GM21515 (cell line): ENCODE measurements around the gene RPTOR.

ENCODE experiments used
- ATAC-seq: cut with Tn5 transposase; IDR thresholded peaks from one replicate; pipeline ENCODE4 v1.9.1; 2021; ENCODE audit not compliant: unreplicated experiment

The RPTOR gene

DNA sequence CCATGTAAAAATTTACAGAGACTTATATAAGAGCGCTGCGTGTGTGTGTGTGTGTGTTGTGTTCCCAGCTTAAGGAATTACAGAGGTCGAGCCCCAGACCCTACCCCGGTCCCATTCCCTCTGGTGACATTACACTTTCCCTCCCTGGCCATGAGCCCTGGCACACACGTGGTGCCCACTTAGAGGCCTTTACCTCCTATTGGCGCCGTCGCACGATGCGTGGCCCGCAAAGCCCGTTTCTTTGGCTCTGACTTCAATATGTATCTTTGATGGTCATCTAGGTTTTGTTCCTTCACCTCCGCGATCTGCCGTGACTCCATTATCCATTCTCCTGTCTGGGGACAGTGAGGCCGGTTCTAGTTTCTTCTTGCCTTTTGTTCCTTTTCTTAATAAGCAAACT is 350.1 kb downstream of the RPTOR start:
- ATAC-seq: no peak

DNA sequence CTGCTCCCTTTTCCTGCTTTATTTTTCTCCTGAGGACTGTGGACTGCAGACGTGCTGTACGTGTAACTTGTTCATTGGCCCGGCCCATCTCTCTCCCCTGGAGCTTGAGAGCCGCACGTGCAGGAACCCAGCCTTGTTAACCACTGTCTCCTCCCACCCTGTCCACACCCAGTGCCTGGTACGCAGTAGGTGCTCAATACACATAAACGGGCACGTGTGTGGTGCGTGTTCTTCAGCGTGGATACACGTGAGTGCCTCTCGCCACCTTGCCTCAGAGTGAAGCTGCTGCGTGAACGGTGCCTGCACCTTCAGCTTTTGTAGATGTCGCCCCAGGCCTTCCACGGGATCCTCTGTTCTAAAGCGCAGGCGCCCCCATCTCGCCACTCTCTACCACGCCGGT is 350.7 kb downstream of the RPTOR start:
- ATAC-seq: no peak

DNA sequence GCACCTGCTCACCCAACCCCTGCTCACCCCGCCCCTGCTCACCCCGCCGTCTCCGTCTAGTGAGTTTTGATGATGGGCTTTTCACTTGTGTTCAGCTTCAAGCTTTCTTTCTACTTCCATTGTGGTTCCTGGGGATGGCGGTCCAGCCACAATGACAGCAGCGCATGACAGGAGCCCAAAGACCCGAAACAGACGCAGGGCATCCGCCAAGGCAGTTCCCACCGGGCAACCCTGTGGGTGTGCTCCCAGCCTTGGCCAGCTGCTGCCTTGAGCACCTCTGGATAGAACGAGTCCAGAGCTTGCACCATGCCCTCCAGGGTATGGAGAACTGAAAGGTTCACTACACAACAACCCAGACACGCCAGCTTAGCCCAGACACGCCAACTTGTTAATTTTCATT is 354.1 kb downstream of the RPTOR start:
- no peak for ATAC-seq

DNA sequence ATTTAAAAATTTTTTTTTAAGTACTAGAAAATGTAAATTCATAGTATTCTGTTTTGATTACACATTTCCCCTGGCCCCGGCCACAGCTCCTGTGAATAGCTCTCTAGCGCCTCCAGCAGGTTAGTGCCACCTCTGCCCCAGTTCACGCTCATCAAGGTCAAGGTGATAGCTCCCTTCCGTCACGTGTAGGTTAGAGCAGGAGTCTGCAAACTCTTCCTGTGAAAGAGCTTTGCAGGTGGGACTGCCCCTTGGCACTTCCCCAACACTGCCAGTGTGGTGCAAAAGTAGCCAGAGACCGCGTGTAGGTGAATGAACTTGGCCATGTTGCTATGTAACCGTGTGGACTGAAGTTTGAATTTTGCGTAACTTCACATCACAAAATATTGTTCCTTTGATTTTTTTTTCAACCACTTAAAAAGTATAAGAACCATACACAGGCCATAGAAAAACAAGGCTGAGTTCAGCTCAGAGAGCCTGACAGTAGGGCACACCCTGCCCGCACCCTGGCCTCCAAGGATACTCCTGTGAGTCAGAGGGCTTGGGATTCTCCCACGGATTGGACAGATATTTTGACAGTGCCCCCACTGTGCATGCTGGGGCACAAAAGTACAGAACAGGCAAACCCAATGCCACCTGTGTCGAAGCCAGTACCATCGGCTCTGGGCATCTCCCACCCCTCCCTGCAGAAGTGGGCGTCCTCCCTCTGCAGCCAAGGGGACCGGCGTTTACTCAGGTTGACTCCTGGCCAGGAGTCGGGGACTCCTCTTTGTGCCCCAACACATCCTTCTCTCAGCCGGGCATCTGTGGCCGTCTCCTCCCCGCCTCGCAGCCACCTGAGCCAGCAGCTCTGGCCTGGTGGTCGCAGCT is 355.0 kb downstream of the RPTOR start:
- no peak for ATAC-seq

DNA sequence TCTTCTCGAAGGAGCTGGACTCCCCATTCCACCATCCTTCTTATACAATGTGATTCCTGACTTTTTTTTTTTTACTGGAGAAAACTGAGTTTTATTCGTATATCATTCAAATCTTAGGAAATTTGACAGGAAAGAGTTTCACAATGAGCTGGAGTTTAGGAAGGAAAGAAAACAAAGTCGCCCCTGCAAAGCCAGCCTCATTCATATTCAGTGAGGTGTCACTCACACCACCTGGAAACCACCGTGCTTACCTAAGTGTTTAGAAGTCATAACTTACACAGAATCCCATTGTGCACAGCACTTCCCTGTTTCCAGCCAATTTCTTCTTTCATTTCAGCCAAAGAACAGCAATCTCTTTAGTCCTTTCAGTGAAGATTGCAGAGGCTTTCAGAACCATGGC is 356.7 kb downstream of the RPTOR start:
- no peak for ATAC-seq

DNA sequence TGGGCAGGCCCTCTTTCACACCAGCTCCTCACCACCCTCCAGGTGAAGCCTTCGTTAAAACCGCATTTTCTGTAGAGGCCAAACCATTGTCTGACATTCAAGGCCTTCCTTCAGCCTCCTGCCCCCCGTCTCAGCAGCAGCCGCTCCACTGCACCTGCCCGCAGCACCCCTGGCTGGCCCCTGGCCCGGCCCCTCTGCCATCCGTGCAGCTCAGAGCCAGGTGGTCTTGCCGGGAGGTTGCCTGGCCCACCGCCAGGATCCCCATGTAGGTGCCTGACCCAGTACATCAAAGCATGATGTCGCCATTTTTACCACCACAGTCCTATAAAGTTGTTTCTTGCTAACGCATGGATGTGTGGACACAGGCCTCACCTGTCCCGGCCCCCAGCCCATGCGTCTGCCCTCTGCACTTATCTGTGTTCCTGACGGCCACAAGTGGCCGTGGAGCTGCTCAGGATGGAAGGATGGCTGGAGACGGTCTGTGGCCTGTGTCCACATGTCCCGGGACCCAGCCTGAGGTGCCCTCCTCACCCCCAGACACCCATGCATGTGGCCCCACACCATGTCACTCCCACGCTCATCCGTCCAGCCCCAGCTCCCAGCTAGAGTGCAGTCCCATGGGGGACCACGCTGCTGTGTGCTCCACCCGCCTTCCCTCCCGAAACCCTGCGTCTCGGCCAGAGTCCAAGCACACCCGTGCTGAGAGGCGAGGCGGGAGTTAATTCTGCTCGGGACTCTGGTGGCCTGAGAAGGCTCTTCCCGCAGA is 357.7 kb downstream of the RPTOR start:
- no peak for ATAC-seq

DNA sequence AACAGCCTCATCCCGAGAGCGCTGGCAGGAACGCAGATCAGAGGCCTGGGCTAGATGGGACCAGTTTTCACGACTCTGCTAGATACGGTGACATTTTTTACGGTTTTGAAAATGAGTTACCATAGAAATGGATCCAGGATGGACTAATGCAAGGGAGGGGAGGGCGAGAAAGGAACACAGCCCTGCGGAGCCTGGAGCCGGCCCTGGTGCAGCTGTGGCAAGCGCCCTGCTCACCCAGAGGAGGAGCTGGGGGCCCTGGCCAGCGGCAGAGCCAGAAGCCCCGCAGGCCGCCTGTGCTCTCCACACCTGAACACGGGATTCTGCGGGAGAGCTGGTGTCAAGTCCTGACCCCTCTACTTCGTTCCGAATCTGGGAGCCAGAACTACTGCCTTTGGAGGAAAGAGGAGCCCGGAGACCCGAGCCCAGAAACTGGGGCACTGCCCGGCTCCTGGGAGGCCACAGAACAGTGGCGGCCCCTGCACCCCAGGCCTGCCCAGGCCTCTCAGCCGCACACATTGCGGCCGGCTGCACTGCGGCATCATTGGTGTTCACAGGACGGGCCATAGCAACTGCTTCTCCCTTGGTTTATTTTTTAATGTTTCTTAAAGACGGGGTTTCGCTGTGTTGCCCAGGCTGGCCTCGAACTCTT is 358.4 kb downstream of the RPTOR start:
- no peak for ATAC-seq

DNA sequence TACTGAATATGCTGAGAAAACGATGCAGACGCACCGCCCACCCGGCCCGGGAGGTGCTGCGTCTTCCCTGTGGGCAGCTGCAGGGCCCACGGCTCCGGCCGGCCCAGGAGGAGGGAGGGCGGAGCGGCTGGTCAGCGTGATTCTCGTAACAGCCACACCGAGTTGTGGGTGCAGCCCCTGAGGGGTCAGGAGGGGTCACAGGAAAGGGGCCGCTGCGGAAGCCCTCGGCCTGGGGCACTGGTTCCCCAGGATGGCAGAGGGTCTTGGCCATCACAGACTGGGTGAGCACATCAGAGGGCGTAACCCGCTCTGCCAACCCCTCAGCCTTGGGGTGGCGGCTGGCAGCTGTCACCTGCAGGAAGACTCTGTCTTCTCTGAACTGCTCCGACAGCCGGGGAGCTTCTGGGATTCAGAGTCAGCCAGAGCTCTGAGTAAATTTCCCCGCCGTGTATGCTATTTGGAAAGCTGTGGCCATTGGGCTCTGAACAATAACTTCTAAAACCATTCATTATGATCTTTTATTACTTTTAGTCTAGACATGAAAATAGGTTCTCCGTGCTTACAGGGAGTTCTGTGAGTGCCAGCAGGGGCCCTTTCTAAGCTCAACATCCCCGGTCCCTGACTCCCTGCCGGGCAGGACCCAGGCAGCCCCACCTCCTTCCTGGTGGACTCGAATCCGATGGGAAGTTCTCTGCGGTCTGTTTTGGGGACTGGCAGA is 359.6 kb downstream of the RPTOR start:
- ATAC-seq: no peak

DNA sequence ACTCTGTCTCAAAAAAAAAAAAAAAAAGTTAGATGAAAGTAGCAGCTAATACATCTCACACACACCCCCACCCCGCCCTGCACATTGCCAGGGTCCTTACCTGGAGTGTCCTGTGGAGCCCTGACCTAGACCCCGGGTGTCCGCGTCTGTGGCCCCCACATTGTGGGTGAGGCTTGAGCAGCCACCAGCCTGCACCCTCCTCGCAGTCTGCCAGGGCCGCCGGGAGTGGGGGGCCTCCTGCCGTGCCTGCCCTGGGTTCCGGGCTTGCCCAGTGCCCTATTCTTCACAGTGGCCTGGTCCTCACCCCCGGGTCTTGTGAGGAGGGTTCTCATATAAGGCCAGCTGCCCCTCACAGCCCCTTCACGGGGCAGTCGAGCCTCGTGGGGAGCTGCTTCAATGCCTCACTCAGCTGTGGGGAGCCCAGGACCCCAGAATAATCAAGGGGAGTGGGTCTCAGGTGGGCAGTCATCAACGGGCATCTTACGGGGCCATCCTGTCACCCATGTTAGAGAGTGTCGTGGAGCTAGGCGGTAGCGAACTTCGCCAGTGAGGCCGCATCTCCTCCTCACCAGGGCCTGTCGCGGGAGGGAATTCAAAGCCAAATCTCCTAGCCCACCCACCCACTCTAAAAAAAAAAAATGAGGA is 361.1 kb downstream of the RPTOR start:
- no peak for ATAC-seq

DNA sequence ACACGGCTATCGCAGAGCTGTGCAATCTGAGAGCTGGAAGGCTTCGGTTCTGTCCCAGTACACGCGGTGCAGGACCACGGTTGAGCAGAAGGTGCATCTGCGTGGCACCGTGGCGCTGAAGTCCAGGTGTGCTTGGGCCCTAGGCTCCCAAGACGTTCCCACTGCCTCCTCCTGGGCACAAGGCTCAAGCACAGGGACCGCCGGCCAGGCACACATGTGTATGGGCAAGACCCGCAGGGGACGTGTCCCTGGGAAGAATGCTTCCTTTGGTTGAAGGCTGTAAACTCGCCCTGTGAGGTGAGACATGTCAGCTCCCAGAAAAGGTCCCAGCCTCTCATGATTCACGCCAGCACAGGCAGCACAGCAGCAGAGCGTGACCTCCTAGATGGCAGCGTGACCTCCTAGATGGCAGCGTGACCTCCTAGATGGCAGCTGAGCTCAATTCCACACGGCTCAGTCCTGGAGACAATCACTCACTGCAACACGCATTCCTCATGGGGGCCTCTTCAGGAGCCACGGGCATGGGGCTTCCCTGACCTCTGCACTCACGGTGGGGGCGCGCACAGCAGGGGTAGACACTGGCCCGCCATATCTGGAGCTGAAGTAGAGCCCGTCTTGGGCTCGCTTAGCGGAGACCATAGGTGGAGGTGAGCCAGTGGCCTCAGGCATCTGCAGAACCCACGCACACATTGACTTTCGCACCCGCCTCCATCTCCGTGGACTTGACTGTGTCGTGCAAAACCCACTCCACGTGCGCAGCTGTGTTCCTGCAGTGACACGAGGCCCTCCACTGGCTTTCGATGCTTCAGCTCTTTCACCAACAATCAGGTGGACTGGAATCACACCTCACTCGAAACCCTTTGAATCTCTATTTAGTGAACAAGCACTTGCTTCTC is 362.0 kb downstream of the RPTOR start:
- no peak for ATAC-seq

DNA sequence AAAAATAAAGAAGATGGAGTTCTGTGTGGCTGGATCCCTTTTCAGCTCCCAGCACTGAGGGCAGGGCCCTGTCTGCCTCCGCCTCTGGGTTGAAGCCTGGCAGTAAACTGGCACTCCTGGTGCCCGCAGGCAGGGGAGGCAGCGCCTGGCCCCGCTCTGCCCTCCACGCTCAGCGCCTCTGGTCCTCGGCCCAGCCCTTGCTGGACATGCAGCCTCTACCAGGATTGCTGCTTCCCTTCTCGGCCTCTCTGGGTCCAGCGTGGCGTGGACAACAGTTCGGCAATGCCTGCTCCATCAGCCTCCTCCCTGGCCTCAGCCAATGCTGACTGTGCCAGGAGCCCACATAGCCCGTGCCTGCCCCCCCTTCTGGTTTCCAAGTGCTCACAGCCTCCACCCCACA is 362.6 kb downstream of the RPTOR start:
- no peak for ATAC-seq

DNA sequence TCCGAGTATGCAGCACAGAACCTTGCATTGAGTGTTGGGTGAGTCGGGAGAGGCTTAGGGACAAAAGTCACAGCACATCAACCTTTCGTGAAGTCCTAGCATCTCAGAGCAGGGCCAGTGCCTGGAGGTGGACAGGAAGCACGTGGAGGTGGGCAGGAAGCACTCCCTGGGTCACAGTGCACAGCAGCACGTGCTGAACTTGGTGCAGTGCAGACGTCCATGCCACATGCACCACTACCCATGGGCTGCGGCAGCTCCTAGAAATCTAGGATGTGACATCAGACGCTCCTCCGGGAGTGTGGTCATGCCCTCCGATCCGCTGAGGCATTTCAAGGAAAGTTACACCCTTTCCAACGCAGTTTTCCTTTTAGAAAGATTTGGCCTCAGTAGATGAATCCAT is 363.6 kb downstream of the RPTOR start:
- no peak for ATAC-seq

DNA sequence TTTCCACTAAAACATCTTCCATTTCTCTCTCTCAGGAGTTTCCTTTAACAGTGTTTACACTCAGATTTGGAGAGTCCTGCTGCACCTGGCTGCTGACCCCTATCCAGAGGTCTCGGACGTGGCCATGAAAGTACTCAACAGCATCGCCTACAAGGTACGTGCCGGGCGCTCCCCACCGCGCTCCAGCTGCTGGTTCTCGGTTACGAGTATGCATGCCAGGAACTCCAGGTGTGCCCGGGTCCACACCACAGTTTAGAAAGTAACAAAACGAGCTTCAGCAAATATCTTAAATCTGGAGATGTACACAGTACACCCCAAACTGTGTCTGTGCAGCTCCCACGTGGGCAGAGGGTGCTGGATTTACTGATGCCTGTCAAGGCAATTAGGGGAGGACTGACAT is 364.1 kb downstream of the RPTOR start:
- no peak for ATAC-seq

DNA sequence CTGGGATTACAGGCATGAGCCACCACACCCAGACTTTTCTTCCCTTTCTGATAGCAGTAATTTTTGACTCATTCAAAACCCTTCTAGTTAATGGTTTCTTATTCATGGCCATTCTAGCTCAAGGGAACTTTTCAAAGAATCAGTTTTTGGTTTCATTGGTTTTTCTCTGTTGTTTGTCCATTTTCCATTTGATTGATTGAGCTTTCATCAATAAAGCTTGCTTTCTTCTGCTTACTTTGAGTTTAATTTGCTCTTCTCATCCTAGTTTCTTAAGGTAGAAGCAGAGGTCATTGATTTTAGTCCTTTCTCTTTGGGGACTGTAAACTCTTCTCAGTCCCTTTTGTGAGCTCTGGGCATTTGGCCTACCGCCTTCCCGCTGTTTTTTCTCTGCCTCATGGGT is 365.0 kb downstream of the RPTOR start:
- no peak for ATAC-seq

DNA sequence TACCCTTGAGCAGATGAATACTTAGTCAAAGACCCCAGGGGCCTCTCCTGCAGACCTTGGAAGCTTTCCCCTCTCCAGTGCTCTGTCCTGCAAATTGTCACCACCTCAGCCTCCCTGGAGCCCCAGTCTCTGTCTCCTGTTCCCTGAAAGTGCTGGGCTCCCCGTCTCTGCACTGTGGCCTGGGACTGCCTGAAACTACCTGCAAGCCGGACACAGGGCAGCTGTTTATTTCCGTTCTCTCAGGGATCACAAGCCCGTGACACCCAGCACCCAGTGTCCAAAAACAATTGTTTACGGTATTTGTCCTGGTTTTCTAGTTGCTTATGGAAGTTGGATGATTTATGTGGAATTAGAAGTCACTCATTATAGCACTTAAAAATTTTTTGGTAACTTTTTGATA is 365.4 kb downstream of the RPTOR start:
- peak; percentile 2 for ATAC-seq

DNA sequence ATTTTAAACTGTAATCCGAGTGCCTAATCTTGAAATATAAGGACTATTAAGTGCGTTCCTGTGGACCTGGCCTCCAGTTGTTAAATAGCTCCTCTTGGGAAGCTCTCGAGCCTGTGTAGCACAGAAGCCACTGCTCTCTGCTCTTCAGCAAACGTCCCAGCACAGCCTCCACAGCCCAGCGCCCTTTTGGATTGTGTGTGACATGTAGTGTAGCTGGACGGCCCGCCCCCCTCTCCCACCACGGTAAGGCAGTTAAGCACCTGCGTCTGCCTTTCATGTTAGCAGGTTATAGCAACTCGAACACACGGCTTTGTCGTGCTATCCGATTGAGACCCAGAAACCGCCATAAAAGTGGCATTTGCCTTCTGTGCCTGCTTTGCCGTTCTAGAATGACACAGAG is 367.8 kb downstream of the RPTOR start:
- no peak for ATAC-seq

DNA sequence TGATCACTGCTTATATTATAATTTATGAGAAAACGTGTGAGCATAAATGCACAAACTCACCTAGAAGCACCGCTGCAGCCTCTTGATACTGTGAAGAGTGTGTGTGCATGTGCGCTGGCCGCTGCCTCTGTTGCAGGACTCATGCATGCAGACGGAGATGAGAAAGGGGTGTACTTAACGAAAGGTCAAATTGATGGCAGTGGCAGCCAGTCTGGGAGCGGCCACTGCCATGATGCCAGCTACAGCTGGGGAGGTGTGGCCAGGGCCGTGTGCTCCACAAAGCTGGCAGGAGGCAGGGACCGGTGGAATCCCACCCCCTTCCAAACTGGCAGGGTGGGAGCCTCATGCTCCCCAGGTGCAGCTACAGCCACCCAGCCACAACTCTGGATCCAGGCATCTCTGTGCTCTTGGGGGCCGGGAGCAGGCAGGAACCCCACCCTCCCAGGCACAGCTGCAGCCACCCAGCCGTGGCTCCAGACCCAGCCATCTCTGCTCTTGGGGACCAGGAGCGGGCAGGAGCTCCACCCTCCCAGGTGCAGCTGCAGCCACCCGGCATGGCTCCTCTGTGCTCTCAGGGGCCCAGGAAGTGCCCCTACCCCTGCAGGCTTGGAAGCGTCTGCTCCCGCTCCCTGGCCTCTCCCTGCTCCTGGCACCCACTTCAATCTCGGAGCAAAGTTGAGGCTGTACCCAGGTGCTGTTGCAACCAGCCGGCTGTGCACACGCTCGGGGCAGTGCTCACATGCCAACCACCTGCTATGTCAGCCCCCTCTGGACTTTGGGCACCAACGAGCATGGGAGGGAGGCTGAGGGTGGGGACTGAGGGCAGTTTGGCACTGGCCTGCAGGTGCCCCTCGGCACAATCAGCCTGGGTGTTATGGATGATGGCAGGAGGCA is 369.5 kb downstream of the RPTOR start:
- ATAC-seq: no peak

DNA sequence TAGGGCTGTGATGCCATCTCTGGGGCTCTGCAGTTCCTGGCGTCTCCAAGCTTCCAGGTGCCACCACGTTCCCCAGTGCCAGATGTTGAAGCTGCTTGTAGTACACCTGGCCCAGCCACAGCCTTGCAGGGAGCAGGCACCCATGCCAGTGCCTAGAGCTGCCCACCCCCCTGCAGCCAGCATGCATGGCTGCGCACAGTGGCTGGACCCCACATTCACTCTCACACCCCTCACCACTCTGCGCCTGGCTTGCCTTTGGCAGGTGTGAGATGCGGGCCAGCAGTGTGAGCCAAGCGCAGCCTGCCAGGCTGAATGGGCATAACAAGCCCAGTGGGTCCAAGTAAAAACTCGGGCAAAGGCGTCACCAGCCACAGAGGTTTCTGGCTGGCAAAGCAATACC is 371.6 kb downstream of the RPTOR start:
- ATAC-seq: no peak
